ENCODE results near the gene SANBR.

SANBR gene

DNA sequence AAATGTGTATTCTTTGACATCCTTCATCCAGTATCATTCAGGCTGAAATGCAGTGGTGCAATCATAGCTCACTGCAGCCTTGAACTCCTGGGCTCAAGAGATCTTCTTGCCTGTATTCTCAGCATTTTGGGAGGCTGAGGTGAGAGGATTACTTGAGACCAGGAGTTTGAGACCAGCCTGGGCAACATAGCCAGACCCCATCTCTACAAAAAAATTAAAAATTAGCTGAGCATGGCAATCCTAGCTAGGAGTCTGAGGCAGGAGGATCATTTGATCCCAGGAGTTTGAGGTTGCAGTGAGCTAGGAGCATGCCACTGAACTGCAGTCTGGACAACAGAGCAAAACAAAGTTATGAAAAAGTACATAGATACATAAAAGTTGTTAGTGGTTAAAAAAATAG lies 24.1 kb downstream of the SANBR start:
- DNase-seq = no peak

DNA sequence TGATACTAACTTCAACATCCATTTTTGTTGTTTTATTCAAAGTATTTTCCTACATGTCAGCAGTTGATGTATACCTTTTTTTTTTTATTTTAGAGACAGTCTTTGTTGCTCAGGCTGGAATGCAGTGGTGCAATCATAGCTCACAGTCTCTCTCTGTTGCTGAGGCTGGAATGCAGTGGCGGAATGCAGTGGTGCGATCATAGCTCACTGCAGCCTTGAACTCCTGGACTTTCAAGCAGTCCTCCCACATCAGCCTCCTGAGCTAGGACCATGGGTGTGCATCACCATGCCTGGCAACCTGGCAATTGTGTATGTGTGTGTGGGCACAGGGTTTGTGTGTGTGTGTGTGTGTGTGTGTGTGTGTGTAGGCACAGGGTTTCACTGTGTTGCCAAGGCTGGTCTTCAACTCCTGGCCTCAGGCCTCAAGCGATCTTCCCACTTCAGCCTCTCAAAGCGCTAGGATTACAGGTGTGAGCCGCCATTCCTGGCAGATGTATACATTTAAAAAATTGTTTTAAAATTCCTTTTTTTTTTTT lies 24.8 kb downstream of the SANBR start:
- DNase-seq = no peak

DNA sequence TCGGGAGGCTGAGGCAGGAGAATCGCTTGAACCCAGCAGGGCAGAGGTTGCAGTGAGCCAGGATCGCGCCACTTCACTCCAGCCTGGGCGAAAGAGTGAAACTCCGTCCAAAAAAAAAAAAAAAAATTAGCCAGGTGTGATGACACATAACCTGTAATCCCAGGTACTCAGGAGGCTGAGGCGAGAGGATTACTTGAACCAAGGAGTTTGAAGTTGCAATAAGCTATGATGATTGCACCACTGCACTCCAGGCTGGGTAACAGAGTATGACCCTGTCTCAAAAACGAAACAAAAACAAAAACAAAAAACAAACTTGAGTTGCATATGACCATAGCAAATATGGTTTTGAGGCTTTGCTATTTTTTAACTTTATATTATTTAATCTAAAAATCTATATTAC lies 25.8 kb downstream of the SANBR start:
- DNase-seq = no peak

DNA sequence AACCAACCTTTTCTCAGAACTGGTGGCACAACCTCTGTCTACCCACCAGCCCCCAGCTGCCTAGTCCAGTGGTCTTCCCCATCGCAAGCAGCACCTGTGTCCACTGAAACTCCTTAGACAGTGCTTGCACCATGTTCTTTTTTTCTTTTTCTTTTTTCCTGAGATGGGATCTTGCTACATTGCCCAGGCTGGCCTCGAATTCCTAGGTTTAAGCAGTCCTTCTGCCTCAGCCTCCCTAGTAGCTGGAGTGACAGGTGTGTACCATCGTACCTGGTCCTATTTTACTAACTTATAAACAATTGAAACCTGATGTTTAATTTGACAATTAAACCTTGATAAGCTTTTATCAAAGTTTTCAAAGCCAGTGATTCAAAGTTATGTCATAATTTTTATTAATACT lies 30.8 kb downstream of the SANBR start:
- no peak for DNase-seq

DNA sequence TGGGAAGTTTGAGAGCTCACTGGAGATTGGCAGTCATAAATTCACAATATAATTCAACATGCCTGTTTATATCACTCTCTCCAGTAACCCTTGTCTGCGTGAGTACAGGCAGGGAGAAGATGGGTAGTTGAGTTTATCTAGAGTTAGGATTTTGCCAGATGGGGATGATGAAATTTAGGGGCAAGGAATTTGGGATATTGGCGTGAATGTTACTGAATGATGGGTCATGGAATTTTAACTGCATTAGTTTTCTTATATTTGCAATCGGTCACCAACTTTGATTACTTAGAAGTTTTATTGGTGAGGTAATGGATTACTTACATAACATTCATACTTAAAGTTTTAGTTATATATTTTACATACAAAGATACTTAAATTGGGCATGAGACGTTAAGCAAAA lies 35.1 kb downstream of the SANBR start:
- DNase-seq = no peak

DNA sequence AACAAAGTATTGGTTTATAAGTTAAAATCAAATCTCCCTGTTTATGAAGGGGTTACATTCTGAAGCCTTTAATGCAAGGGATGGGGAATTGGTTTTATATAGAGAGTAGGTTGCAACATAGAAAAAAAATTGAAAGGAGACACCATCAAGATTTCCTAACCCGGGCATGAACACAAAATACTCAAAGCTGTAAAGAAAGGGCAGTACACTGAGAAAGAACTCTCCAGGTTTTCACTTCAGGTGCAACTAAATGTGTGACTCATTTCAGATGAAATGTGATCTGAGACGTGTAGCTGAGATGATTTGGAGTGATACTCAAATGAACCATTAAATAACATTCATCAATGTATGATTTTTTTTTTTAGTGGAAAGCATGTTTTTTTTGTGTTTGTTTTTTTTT lies 43.6 kb downstream of the SANBR start:
- no peak for DNase-seq

DNA sequence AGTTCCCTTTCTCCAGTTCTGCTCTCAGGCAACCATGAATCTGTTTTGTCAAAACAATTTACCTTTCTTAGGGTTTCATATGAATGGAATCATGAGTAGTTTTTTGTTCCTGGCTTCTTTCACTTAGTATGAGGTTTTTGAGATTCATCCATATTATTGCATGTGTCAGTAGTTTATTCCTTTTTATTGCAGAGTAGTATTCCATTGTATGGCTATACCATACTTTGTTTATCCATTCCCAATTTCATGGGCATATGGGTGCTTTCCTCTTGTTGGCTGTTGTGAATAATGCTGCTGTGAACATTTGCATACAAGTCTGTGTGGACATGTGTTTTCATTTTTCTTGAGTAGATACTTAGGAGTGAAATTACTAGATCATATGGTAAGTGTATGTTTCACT lies 46.0 kb downstream of the SANBR start:
- no peak for DNase-seq

DNA sequence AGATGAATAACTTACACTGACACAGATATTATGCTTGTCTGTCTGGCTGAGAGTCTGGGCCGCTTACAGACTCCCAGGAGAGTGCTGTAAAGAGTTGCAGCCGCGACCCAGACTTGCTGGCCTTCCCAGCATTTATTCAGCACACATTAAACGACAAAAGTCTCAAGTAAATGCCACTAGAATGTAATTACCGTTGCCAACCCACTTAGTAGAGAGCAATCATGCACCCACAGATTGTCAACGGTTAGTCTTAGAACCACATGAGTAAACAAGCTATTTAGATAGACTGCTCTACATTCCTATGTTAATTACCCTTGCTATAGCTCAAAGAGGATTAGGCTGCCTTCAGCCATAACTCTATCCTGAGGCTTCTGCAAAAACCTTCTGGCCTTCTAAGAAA lies 48.5 kb downstream of the SANBR start:
- no peak for DNase-seq

Data from hypothalamus (tissue), 51 donors.